ENCODE results near the gene STK25.
"Not testable (repeated sequence)": the region's sequence is repeated elsewhere in the genome, so short reads cannot be mapped to it uniquely, and the experiment has no call there.

The STK25 gene

GRCh38 chr2:241507430-241508239 lies 749 bp downstream of the STK25 start:
- DNase-seq = no peak

GRCh38 chr2:241506793-241507429 lies 1.5 kb downstream of the STK25 start:
- DNase-seq = no peak

GRCh38 chr2:241506317-241506716 lies 2.1 kb downstream of the STK25 start:
- DNase-seq = not testable (repeated sequence)

GRCh38 chr2:241505781-241506201 lies 2.6 kb downstream of the STK25 start:
- DNase-seq = no peak

GRCh38 chr2:241505086-241505780 lies 3.2 kb downstream of the STK25 start:
- DNase-seq = no peak

- DNase-seq = no peak
Observed at GRCh38 chr2:241503776-241504392, 4.5 kb downstream of the STK25 start.

- no peak for DNase-seq
Observed at GRCh38 chr2:241502281-241502680, 6.1 kb downstream of the STK25 start.

GRCh38 chr2:241501551-241501950 lies 6.8 kb downstream of the STK25 start:
- no peak for DNase-seq

GRCh38 chr2:241501099-241501541 lies 7.3 kb downstream of the STK25 start:
- no peak for DNase-seq

- no peak for DNase-seq
Observed at GRCh38 chr2:241500431-241500975, 7.9 kb downstream of the STK25 start.

GRCh38 chr2:241500016-241500415 lies 8.4 kb downstream of the STK25 start:
- DNase-seq = no peak

- no peak for DNase-seq
Observed at GRCh38 chr2:241499146-241499965, 9.0 kb downstream of the STK25 start.

GRCh38 chr2:241498115-241499070 lies 10.0 kb downstream of the STK25 start:
- DNase-seq = no peak

GRCh38 chr2:241496904-241497877 lies 11.2 kb downstream of the STK25 start:
- DNase-seq = no peak

- no peak for DNase-seq
Observed at GRCh38 chr2:241496003-241496707, 12.2 kb downstream of the STK25 start.

- no peak for DNase-seq
Observed at GRCh38 chr2:241495172-241496002, 13.0 kb downstream of the STK25 start.

GRCh38 chr2:241494311-241494908 lies 14.0 kb downstream of the STK25 start:
- DNase-seq = no peak

- DNase-seq = no peak
Observed at GRCh38 chr2:241493092-241493491, 15.3 kb downstream of the STK25 start.
